OCI-LY1 (cell line): ENCODE results near the gene PIAS1.

Source experiments
- H2AFZ ChIP-seq: fragments of 200-600 bp; sonication (generic), shearing (Covaris generic); 2 replicates; pipeline ENCODE4 v1.6.0; 2014; ENCODE audit warnings: antibody characterized with exemption, mild to moderate bottlenecking, low read length
- H3F3A ChIP-seq: fragments of 200-600 bp; sonication (generic), shearing (Covaris generic); 2 replicates; pipeline ENCODE4 v1.6.0; 2014; ENCODE audit warnings: mild to moderate bottlenecking, antibody characterized with exemption, low read length, moderate library complexity; ENCODE audit not compliant: insufficient read depth
- H3K27ac ChIP-seq: fragments of 200-600 bp; sonication (generic); 2 replicates; pipeline ENCODE4 v1.5.1; 2014; ENCODE audit warnings: low read length, mixed run types, mild to moderate bottlenecking, low read depth; ENCODE audit not compliant: poor library complexity, severe bottlenecking
- H3K27me3 ChIP-seq: fragments of 200-600 bp; sonication (generic); 2 replicates; pipeline ENCODE4 v1.6.0; 2014; ENCODE audit warnings: antibody characterized with exemption, mild to moderate bottlenecking, low read length, moderate library complexity; ENCODE audit not compliant: insufficient read depth
- H3K36me3 ChIP-seq: fragments of 200-600 bp; sonication (generic); 2 replicates; pipeline ENCODE4 v1.6.1; 2014; ENCODE audit warnings: mild to moderate bottlenecking, antibody characterized with exemption, low read length, moderate library complexity, mixed read lengths; ENCODE audit not compliant: insufficient read depth
- H3K4me1 ChIP-seq: fragments of 200-600 bp; sonication (generic); 2 replicates; pipeline ENCODE4 v1.5.1; 2014; ENCODE audit warnings: mild to moderate bottlenecking, low read length, moderate library complexity; ENCODE audit not compliant: insufficient read depth, severe bottlenecking
- H3K4me2 ChIP-seq: fragments of 200-600 bp; sonication (generic), shearing (Covaris generic); 2 replicates; pipeline ENCODE4 v1.6.1; 2014; ENCODE audit warnings: low read length
- H3K4me3 ChIP-seq: fragments of 200-600 bp; sonication (generic); 2 replicates; pipeline ENCODE4 v1.5.1; 2014; ENCODE audit warnings: low read length, low read depth, mild to moderate bottlenecking, mixed read lengths; ENCODE audit not compliant: poor library complexity, severe bottlenecking
- H3K79me2 ChIP-seq: fragments of 200-600 bp; shearing (Covaris generic); 2 replicates; pipeline ENCODE4 v1.6.1; 2016; ENCODE audit warnings: mixed run types, low read length, mixed read lengths; ENCODE audit not compliant: insufficient read depth
- H3K9ac ChIP-seq: fragments of 200-600 bp; sonication (generic), shearing (Covaris generic); 2 replicates; pipeline ENCODE4 v1.6.1; 2014; ENCODE audit warnings: mild to moderate bottlenecking, low read length, mixed read lengths
- H3K9me2 ChIP-seq: fragments of 200-600 bp; sonication (generic), shearing (Covaris generic); 2 replicates; pipeline ENCODE4 v1.6.1; 2014; ENCODE audit warnings: low read depth, mild to moderate bottlenecking, low read length, mixed read lengths
- H3K9me3 ChIP-seq: fragments of 200-600 bp; shearing (Covaris generic); 2 replicates; pipeline ENCODE4 v1.6.1; 2014; ENCODE audit warnings: low read length, mixed read lengths
- H4K20me1 ChIP-seq: fragments of 200-600 bp; sonication (generic), shearing (Covaris generic); 2 replicates; pipeline ENCODE4 v1.6.0; 2016; ENCODE audit warnings: mild to moderate bottlenecking, low read length; ENCODE audit not compliant: insufficient read depth
- CTCF ChIP-seq: fragments of 200-600 bp; sonication (generic), shearing (Covaris generic); IDR thresholded peaks from 2 replicates; pipeline ENCODE4 v1.5.1; 2017; ENCODE audit warnings: mild to moderate bottlenecking, antibody characterized with exemption, low read length, moderate library complexity, mixed read lengths
- EZH2 ChIP-seq: fragments of 200-600 bp; sonication (generic), shearing (Covaris generic); IDR thresholded peaks from 2 replicates; pipeline ENCODE4 v1.8.0; 2017; ENCODE audit warnings: borderline replicate concordance, mixed run types, mild to moderate bottlenecking, antibody characterized with exemption, low read length, moderate library complexity, mixed read lengths

Gene PIAS1

GRCh38 chr15:68218331-68218730, 164.2 kb downstream of the PIAS1 start:
- Histone ChIP-seq H3K4me1 (no peaks in the 10 kb centered on the region), H2AFZ (no peak overlapping the region), H3K9me2 (no peaks in the 10 kb centered on the region), H3K79me2 (peaks cover 25% of the 10 kb centered on the region), H4K20me1 (no peaks in the 10 kb centered on the region), H3F3A (no peaks in the 10 kb centered on the region), H3K4me2 (no peak overlapping the region), H3K27ac (no peak overlapping the region), H3K9me3 (no peaks in the 10 kb centered on the region), H3K36me3 (peaks cover 57% of the 10 kb centered on the region), H3K9ac (no peak overlapping the region), H3K27me3 (no peaks in the 10 kb centered on the region), H3K4me3 (no peak overlapping the region)
- no peak for TF ChIP-seq CTCF
- no peak for TF ChIP-seq EZH2

- no peaks in the 10 kb centered on the region for H4K20me1 ChIP-seq
- H3K79me2 ChIP-seq, result peaks cover 32% of the 10 kb centered on the region
- no peaks in the 10 kb centered on the region for H3K27me3 ChIP-seq
- H3K9me2 ChIP-seq, result no peaks in the 10 kb centered on the region
- H3K9me3 ChIP-seq, result no peaks in the 10 kb centered on the region
- no peaks in the 10 kb centered on the region for H3F3A ChIP-seq
- H3K4me2 ChIP-seq, result no peak overlapping the region
- H3K4me3 ChIP-seq, result no peak overlapping the region
- H2AFZ ChIP-seq, result no peak overlapping the region
- no peak overlapping the region for H3K27ac ChIP-seq
- TF ChIP-seq EZH2 (no peak), CTCF (no peak)
- H3K36me3 ChIP-seq, result peaks cover 60% of the 10 kb centered on the region
- H3K9ac ChIP-seq, result no peak overlapping the region
- no peaks in the 10 kb centered on the region for H3K4me1 ChIP-seq
These were observed 165.0 kb downstream of the PIAS1 start for GRCh38 chr15:68218847-68219798.

DNA sequence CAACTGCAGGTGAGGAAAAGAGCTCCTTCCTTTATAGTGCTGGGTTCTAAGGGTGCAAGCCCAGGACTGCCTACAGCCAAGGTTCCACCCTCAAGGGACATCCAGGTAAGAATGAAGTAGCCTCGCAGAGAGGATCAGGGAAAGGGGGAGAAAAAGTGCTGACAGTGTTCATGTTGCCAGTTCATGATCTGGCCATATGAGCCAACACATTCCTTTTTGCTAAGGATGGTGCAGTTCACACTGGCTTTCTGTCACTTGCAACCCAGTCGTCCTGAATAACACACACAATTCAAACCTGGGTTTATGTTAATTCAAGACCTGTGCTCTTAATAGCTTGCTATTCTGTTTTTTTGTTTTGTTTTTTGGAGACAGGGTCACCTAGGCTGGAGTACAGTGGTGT, 166.4 kb downstream of the PIAS1 start:
- H3K79me2 ChIP-seq, result peaks cover 45% of the 10 kb centered on the region
- H3K27ac ChIP-seq, result no peak overlapping the region
- no peak overlapping the region for H3K4me2 ChIP-seq
- no peak overlapping the region for H3K9ac ChIP-seq
- H3K9me3 ChIP-seq, result no peaks in the 10 kb centered on the region
- TF ChIP-seq EZH2 (no peak), CTCF (no peak)
- H3K9me2 ChIP-seq, result no peaks in the 10 kb centered on the region
- H3K4me3 ChIP-seq, result no peak overlapping the region
- no peaks in the 10 kb centered on the region for H3F3A ChIP-seq
- peaks cover 10% of the 10 kb centered on the region for H3K4me1 ChIP-seq
- no peaks in the 10 kb centered on the region for H4K20me1 ChIP-seq
- peaks cover 57% of the 10 kb centered on the region for H3K36me3 ChIP-seq
- H2AFZ ChIP-seq, result no peak overlapping the region
- H3K27me3 ChIP-seq, result no peaks in the 10 kb centered on the region
